Right lobe of liver (tissue), 6 donors: ENCODE measurements around the gene GLIS1. TPM values are rescaled to one million over a fixed set of nuclear protein-coding genes. Genes with fewer than 3 reads are reported as not detected.
A peak's percentile ranks its signal among the peaks of the same experiment; 100 is the strongest.

Source experiments
- ATAC-seq, 4 donors: fragments of 200-7000 bp; cut with Tn5 transposase; one replicate each; pipeline ENCODE4 v1.9.1; 2020; ENCODE audit warnings: mild to moderate bottlenecking in 4 of 4, moderate library complexity in 4 of 4
- DNase-seq, 3 donors: peaks; one replicate each; pipeline ENCODE4 v3.0.0-alpha.2; 2020
- H3K27ac ChIP-seq, 3 donors: fragments of 200-600 bp; one replicate each; pipeline ENCODE4 v1.8.0; 2022
- H3K27me3 ChIP-seq, 2 donors: fragments of 200-600 bp; one replicate each; pipeline ENCODE4 v1.8.0; 2022
- H3K36me3 ChIP-seq, 4 donors: fragments of 200-600 bp; sonication (generic) in 1 of 4; one replicate each; pipeline versions ENCODE4 v1.5.1 to v1.8.0; 2017 to 2022; ENCODE audit warnings: control low read depth in 1 of 4
- H3K4me1 ChIP-seq, 4 donors: fragments of 200-600 bp; sonication (generic) in 1 of 4; one replicate each; pipeline versions ENCODE4 v1.5.1 to v1.8.0; 2017 to 2022; ENCODE audit warnings: control low read depth in 1 of 4
- H3K4me3 ChIP-seq, 3 donors: fragments of 200-600 bp; one replicate each; pipeline ENCODE4 v1.8.0; 2022
- H3K9me3 ChIP-seq, 4 donors: fragments of 200-600 bp; sonication (generic) in 1 of 4; one replicate each; pipeline versions ENCODE4 v1.5.1 to v1.8.0; 2017 to 2022; ENCODE audit warnings: control low read depth in 1 of 4
- POLR2A ChIP-seq: fragments of 450-650 bp; IDR thresholded peaks from one replicate; pipeline ENCODE4 v1.6.1; 2017; ENCODE audit warnings: antibody characterized with exemption, mild to moderate bottlenecking
- WGBS: methylation state at CpG from one replicate; pipeline ENCODE4 v1.1.6; 2018; ENCODE audit warnings: low coverage, low lambda C conversion rate; ENCODE audit not compliant: insufficient coverage; ENCODE audit errors: missing lambda C conversion rate; 5-methylcytosine and 5-hydroxymethylcytosine counted together
- intact Hi-C, 2 donors: fragments of 100-400 bp; cut with DNase I; formaldehyde crosslinking; loops; one replicate each; pipeline versions ENCODE4 v1.11.2 to v1.14.1; 2022
- total RNA-seq, 6 experiments: library from RNA; depleted of rRNA in 2 of 6; stranded (reverse); fragments of >200 nt in 2 of 6; fragmentation: NEBNext Ultra II Directional in 3 of 6; extraction: Animal tissue kit (Norgen Biotek cat#: 25700) in 3 of 6; gene quantifications; one replicate each; pipeline versions ENCODE4 v1.1.0 to v1.2.4, GENCODE V29; 2016 to 2023
- TF ChIP-seq, protein P1 (sequence below), 4 donors: fragments of 200-600 bp in 3 of 4; fragments of 450-650 bp in 1 of 4; IDR thresholded peaks; one replicate each; pipeline versions ENCODE4 v1.5.1 to v1.8.0; 2016 to 2022; ENCODE audit warnings: antibody characterized with exemption in 4 of 4, mild to moderate bottlenecking in 2 of 4
- donor health status: DM: no; HTN: yes; CAD: no.
- donor health status: DM: no; HTN: no; CAD: no.
- donor health status: DM: no; HTN: no; CAD: no.
- donor health status: DM: no; HTN: yes; CAD: no.
- donor health status: DM: no; HTN: yes; CAD: no.

Gene GLIS1
- total RNA-seq, 6 experiments from 2014 or later, result not detected

GRCh38 chr1:53683986-53684740 lies 54.8 kb downstream of the GLIS1 start:
- ATAC-seq (no peak), DNase-seq (no peak)
- H3K27ac ChIP-seq, result no peak overlapping the region
- intact Hi-C loops, result no loop called here
- 83% methylated on average over 2 of the region's 3 CpGs for WGBS
- H3K27me3 ChIP-seq, result no peaks in the 10 kb centered on the region
- H3K4me3 ChIP-seq, result no peak overlapping the region
- H3K4me1 ChIP-seq, result no peaks in the 10 kb centered on the region
- TF ChIP-seq, protein P1, sequence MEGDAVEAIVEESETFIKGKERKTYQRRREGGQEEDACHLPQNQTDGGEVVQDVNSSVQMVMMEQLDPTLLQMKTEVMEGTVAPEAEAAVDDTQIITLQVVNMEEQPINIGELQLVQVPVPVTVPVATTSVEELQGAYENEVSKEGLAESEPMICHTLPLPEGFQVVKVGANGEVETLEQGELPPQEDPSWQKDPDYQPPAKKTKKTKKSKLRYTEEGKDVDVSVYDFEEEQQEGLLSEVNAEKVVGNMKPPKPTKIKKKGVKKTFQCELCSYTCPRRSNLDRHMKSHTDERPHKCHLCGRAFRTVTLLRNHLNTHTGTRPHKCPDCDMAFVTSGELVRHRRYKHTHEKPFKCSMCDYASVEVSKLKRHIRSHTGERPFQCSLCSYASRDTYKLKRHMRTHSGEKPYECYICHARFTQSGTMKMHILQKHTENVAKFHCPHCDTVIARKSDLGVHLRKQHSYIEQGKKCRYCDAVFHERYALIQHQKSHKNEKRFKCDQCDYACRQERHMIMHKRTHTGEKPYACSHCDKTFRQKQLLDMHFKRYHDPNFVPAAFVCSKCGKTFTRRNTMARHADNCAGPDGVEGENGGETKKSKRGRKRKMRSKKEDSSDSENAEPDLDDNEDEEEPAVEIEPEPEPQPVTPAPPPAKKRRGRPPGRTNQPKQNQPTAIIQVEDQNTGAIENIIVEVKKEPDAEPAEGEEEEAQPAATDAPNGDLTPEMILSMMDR (IDR thresholded peaks at IDR 0.05), result no peak
- no peak for TF ChIP-seq POLR2A
- no peaks in the 10 kb centered on the region for H3K9me3 ChIP-seq
- no peaks in the 10 kb centered on the region for H3K36me3 ChIP-seq

DNA sequence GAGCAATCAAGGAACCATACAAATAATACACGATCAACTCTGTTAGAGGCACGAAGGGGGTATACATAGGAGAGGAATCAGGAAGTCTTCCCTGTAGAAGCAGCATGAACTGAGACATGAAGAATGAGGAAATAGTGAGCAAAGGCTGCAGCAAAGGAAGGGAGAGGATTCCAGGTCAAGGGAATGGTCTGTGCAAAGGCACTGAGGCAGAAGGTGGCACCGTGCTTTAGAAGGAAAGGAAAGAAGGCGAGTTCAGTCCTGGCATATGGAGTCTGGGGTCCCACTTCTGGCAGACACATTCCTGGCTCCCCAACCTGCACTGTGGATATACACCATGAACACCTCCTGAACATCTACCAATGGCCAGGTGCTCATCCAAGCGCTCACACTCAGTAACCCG lies 56.1 kb downstream of the GLIS1 start:
- TF ChIP-seq, protein P1 (IDR thresholded peaks at IDR 0.05), result no peak
- no peak for TF ChIP-seq POLR2A
- WGBS, result 77% methylated on average over 5 of the region's 6 CpGs
- Histone ChIP-seq H3K36me3 (no peaks in the 10 kb centered on the region), H3K27me3 (no peaks in the 10 kb centered on the region), H3K4me3 (no peak overlapping the region), H3K9me3 (no peaks in the 10 kb centered on the region), H3K27ac (no peak overlapping the region), H3K4me1 (no peaks in the 10 kb centered on the region)
- DNase-seq, result no peak
- intact Hi-C loops, result no loop called here
- ATAC-seq, result no peak

DNA sequence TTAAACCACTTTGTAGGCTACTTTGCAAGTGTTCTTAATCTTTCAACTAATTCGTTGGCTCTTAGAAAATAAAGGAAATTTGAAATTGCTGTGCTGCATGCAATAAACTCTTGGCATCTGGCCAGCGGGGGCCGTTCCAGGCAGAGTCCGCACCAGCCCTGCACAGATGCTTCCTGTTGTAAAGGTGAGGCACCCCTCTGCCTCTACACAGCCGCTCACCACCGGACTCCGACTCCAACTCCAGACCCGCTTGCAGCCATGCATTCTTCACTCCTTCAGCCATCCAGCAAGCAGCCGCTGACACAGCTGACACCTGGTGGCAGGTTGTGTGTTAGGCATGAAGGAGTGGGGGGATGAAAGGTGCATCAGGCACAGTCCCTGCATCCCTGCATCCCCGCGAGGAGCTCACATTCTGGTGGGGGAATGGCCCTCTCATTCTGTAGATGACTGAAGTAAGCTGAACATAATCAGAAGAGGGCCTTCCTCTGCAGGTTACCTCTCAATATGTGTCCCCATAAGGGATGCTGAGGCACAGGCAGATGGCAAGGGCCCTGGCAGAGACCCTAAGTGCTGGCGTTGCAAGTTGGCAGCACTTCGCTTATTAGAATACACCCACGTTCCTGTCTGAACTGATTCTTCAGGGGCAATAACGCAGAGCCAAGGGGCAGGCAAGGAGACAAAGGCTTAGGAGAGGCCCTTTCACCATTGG lies 56.8 kb downstream of the GLIS1 start:
- ATAC-seq, result peak in 3 of 4 donors; percentile 30 to 57 (median 43)
- no peaks in the 10 kb centered on the region for H3K4me1 ChIP-seq
- no peaks in the 10 kb centered on the region for H3K36me3 ChIP-seq
- 12% methylated on average over 13 of the region's 15 CpGs for WGBS
- intact Hi-C loops, result no loop called here
- no peak overlapping the region for H3K27ac ChIP-seq
- DNase-seq, result peak in 2 of 3 donors; percentile 30 to 48
- TF ChIP-seq, protein P1 (IDR thresholded peaks at IDR 0.05), result peak; percentile 31 to 44 (median 34)
- no peak for TF ChIP-seq POLR2A
- no peak overlapping the region for H3K4me3 ChIP-seq
- no peaks in the 10 kb centered on the region for H3K27me3 ChIP-seq
- H3K9me3 ChIP-seq, result no peaks in the 10 kb centered on the region

DNA sequence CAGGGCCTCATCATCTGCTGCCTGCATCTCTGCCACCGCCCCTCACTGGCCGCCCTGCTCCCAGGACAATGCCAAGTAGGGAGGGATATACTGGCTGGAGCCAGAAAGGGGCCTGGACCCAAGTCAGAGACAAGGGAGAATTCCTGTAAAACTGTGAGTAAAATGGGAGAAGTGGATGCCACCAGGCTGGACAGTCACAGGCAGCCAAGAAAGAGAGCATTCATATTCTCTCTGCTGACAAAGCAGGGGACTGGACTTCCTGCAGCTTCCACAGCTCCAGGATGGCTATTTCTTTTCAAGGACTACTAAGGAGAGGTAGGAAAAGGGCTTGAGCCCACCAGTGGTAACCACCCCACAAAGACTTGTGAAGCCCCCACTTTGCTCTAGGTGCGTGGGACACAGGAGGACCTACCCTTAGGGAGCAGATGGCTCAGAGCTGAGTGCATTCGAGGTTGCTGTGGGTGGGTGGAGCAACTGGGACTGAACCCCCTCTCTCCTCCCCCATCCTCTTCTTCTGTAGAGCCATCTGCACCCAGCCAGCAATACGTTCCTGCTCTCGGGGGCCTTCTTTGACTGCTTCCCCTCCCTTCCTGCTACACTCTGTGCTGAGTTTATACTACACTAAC lies 57.5 kb downstream of the GLIS1 start:
- H3K9me3 ChIP-seq, result no peaks in the 10 kb centered on the region
- H3K4me3 ChIP-seq, result no peak overlapping the region
- no peak for ATAC-seq
- no peak overlapping the region for H3K27ac ChIP-seq
- no peak for TF ChIP-seq POLR2A
- TF ChIP-seq, protein P1 (IDR thresholded peaks at IDR 0.05), result no peak
- H3K36me3 ChIP-seq, result no peaks in the 10 kb centered on the region
- no peaks in the 10 kb centered on the region for H3K4me1 ChIP-seq
- intact Hi-C loops, result no loop called here
- WGBS, result 61% methylated on average over 2 of the region's 6 CpGs
- no peak for DNase-seq
- no peaks in the 10 kb centered on the region for H3K27me3 ChIP-seq
